GM12892 (cell line): ENCODE measurements around the gene PLPP2.

ENCODE experiments used
- POLR2A ChIP-seq: IDR thresholded peaks from 2 replicates; pipeline ENCODE4 v1.6.1; 2011; ENCODE audit warnings: low read depth, low read length, control low read depth
- POLR2AphosphoS5 ChIP-seq: IDR thresholded peaks from 2 replicates; pipeline ENCODE4 v1.6.1; 2011; ENCODE audit warnings: low read depth, low read length, control low read depth
- TAF1 ChIP-seq: IDR thresholded peaks from 2 replicates; pipeline ENCODE4 v1.6.1; 2011; ENCODE audit warnings: low read depth, mild to moderate bottlenecking, control low read depth, low read length, borderline replicate concordance

DNA sequence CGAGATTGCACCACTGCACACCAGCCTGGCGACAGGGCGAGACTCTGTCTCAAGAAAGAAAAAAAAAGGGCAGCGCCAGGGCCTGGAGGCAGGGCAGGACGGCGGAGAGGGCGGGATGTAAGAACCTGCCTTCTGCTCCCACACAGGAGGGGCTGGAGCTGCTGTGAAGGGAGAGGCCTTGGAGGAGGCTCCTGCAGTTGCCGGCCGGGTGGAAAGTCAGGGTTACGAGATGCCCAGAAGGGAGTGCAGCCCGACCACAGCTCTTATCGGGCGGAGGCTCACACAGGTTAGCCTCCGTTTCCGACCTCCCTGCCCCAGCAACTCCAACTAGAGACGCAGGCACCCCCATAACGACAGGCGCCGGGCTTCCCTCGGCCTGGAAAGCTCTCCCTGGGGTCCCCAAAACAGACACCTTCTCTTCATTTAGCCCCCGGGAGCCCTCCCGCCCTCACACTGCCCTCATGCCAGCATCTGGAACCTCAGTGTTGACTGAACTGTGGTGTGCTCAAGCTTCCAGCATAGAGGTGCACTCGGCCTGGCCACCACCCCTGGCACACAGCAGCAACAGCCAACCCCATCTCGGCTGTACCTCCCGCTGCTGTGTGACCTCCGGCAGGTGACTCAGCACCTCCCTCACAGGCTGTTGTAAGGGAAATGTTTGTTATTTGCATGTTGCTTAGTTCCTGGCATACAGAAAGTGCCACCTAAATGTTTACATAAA, 1.4 kb downstream of the PLPP2 start:
- TF ChIP-seq POLR2A (no peak), TAF1 (no peak), POLR2AphosphoS5 (no peak)
